Fibroblast of pulmonary artery (primary cell): ENCODE data around the gene ZC3H12C.

Experiments
- DNase-seq: peaks from one replicate; pipeline ENCODE4 v3.0.0-alpha.2; 2010; ENCODE audit warnings: low read depth
- H3K4me3 ChIP-seq: replicated peaks from 2 replicates; pipeline ENCODE4 v1.5.1; 2011; ENCODE audit warnings: low read depth, mild to moderate bottlenecking, control low read depth, low read length, moderate library complexity
- CTCF ChIP-seq: IDR thresholded peaks from 2 replicates; pipeline ENCODE4 v1.5.1; 2011; ENCODE audit warnings: mild to moderate bottlenecking, control low read depth, low read length, inconsistent platforms; ENCODE audit errors: missing control alignments

ZC3H12C gene

GRCh38 chr11:110077346-110077745 lies 15.8 kb upstream of the ZC3H12C start:
- no peak for DNase-seq
- TF ChIP-seq CTCF = no peak
- no peak overlapping the region for H3K4me3 ChIP-seq

- H3K4me3 ChIP-seq = no peak overlapping the region
- DNase-seq = peak; percentile 67
- no peak for TF ChIP-seq CTCF
These were observed 15.3 kb upstream of the ZC3H12C start for GRCh38 chr11:110077831-110078325.

- no peak for DNase-seq
- no peak overlapping the region for H3K4me3 ChIP-seq
- no peak for TF ChIP-seq CTCF
These were observed 14.2 kb upstream of the ZC3H12C start for GRCh38 chr11:110078923-110079544.

GRCh38 chr11:110079726-110080125 lies 13.5 kb upstream of the ZC3H12C start:
- no peak overlapping the region for H3K4me3 ChIP-seq
- DNase-seq = no peak
- no peak for TF ChIP-seq CTCF

- no peak for TF ChIP-seq CTCF
- no peak for DNase-seq
- H3K4me3 ChIP-seq = no peak overlapping the region
These were observed 11.5 kb upstream of the ZC3H12C start for GRCh38 chr11:110081462-110082376.

GRCh38 chr11:110082899-110083298 lies 10.3 kb upstream of the ZC3H12C start:
- no peak overlapping the region for H3K4me3 ChIP-seq
- DNase-seq = no peak
- no peak for TF ChIP-seq CTCF
